A673 (cell line): ENCODE results near the gene SACM1L. TPM values are rescaled to one million over a fixed set of nuclear protein-coding genes. Genes with fewer than 3 reads are reported as not detected.

Source experiments
- BruUV-seq: library from RNA; stranded (reverse); fragments of 400-500 nt; replicated peaks from 2 replicates; lab custom pipeline; 2021; lab: Mats Ljungman, UMichigan
- CTCF ChIA-PET: fragments of 300-600 bp; sonication (Branson Sonifier 250); formaldehyde crosslinking; loops from one replicate; lab custom pipeline; 2022; ENCODE audit warnings: antibody characterized with exemption; lab: Charles Lee
- POLR2A ChIA-PET: fragments of 300-600 bp; sonication (Branson Sonifier 250); formaldehyde crosslinking; loops from one replicate; lab custom pipeline; 2022; ENCODE audit warnings: antibody characterized with exemption; ENCODE audit not compliant: low non-redundant PET; lab: Charles Lee
- DNase-seq: peaks from one replicate; pipeline ENCODE4 v3.0.0-alpha.2; 2015; ENCODE audit warnings: low spot score
- H3K27ac ChIP-seq: fragments of 200-600 bp; sonication (generic); 2 replicates; pipeline ENCODE4 v1.5.1; 2016; ENCODE audit warnings: mixed run types, low read depth, mild to moderate bottlenecking, mixed read lengths, antibody characterized with exemption, low read length; ENCODE audit not compliant: poor library complexity, severe bottlenecking
- H3K27me3 ChIP-seq: fragments of 200-600 bp; sonication (generic); replicated peaks from 2 replicates; pipeline ENCODE4 v1.6.1; 2017; ENCODE audit warnings: mixed run types, low read depth, mild to moderate bottlenecking, mixed read lengths, antibody characterized with exemption, low read length; ENCODE audit not compliant: insufficient read depth, poor library complexity
- H3K36me3 ChIP-seq: fragments of 200-600 bp; sonication (generic); 2 replicates; pipeline ENCODE4 v1.6.1; 2016; ENCODE audit warnings: mixed run types, mild to moderate bottlenecking, mixed read lengths, antibody characterized with exemption, low read length; ENCODE audit not compliant: insufficient read depth, poor library complexity, severe bottlenecking
- H3K4me1 ChIP-seq: fragments of 200-600 bp; sonication (generic); 2 replicates; pipeline ENCODE4 v1.6.1; 2017; ENCODE audit warnings: mixed run types, mild to moderate bottlenecking, mixed read lengths, antibody characterized with exemption, low read length; ENCODE audit not compliant: insufficient read depth, poor library complexity, severe bottlenecking
- H3K4me3 ChIP-seq: fragments of 200-600 bp; sonication (generic); 2 replicates; pipeline ENCODE4 v1.5.1; 2016; ENCODE audit warnings: low read depth, mixed run types, mild to moderate bottlenecking, mixed read lengths, low read length; ENCODE audit not compliant: poor library complexity, severe bottlenecking
- H3K9me3 ChIP-seq: fragments of 200-600 bp; sonication (generic); 2 replicates; pipeline ENCODE4 v1.6.1; 2016; ENCODE audit warnings: mixed run types, low read depth, mild to moderate bottlenecking, mixed read lengths, antibody characterized with exemption, low read length; ENCODE audit not compliant: poor library complexity, severe bottlenecking
- CTCF ChIP-seq: fragments of 300-800, 200-600 bp; sonication (generic); conservative IDR thresholded peaks from 2 replicates; pipeline ENCODE4 v1.5.1; 2017; ENCODE audit warnings: low read depth, mild to moderate bottlenecking, antibody characterized with exemption, low read length, moderate library complexity, mixed read lengths
- EZH2 ChIP-seq: fragments of 200-600 bp; sonication (generic); IDR thresholded peaks from 2 replicates; pipeline ENCODE4 v1.6.1; 2017; ENCODE audit warnings: borderline replicate concordance, low read depth, mild to moderate bottlenecking, mixed read lengths, antibody characterized with exemption, low read length; ENCODE audit not compliant: poor library complexity, severe bottlenecking
- intact Hi-C: fragments of 100-400 bp; cut with micrococcal nuclease; formaldehyde crosslinking; loops from one replicate; pipeline ENCODE4 v1.10.0; 2022; ENCODE audit not compliant: unreplicated experiment
- total RNA-seq: library from RNA; stranded (reverse); gene quantifications from 2 replicates; pipeline ENCODE4 v1.2.3, GENCODE V29; 2021

The SACM1L gene
- total RNA-seq, 1 experiment from 2014 or later = 32.8 TPM

GRCh38 chr3:45774581-45775521 is 85.7 kb downstream of the SACM1L start:
- Histone ChIP-seq H3K4me3 (no peak overlapping the region), H3K36me3 (no peaks in the 10 kb centered on the region), H3K27me3 (no peaks in the 10 kb centered on the region), H3K9me3 (no peaks in the 10 kb centered on the region), H3K4me1 (no peaks in the 10 kb centered on the region), H3K27ac (no peak overlapping the region)
- CTCF ChIA-PET = interaction anchor here (0.7 kb wide), 1 partner anchor 14 kb away, joined by 4 read pairs; no protein-coding TSS in a partner anchor
- DNase-seq = no peak
- intact Hi-C loops = no loop called here
- no TSS peak for BruUV-seq
- POLR2A ChIA-PET = no interaction called here
- TF ChIP-seq CTCF (no peak), EZH2 (no peak)

GRCh38 chr3:45775571-45776300 is 86.5 kb downstream of the SACM1L start:
- CTCF ChIA-PET = interaction anchor here (0.7 kb wide), 1 partner anchor 14 kb away, joined by 4 read pairs; no protein-coding TSS in a partner anchor
- H3K4me1 ChIP-seq = no peaks in the 10 kb centered on the region
- intact Hi-C loops = no loop called here
- H3K27ac ChIP-seq = no peak overlapping the region
- BruUV-seq = no TSS peak
- POLR2A ChIA-PET = no interaction called here
- no peaks in the 10 kb centered on the region for H3K36me3 ChIP-seq
- DNase-seq = no peak
- H3K9me3 ChIP-seq = no peaks in the 10 kb centered on the region
- H3K4me3 ChIP-seq = no peak overlapping the region
- no peaks in the 10 kb centered on the region for H3K27me3 ChIP-seq
- TF ChIP-seq CTCF = no peak
- TF ChIP-seq EZH2 = no peak

- no peak overlapping the region for H3K4me3 ChIP-seq
- no peaks in the 10 kb centered on the region for H3K27me3 ChIP-seq
- no peaks in the 10 kb centered on the region for H3K9me3 ChIP-seq
- CTCF ChIA-PET = no interaction called here
- BruUV-seq = no TSS peak
- no peaks in the 10 kb centered on the region for H3K4me1 ChIP-seq
- H3K36me3 ChIP-seq = no peaks in the 10 kb centered on the region
- intact Hi-C loops = no loop called here
- DNase-seq = no peak
- H3K27ac ChIP-seq = no peak overlapping the region
- POLR2A ChIA-PET = no interaction called here
- TF ChIP-seq CTCF (no peak), EZH2 (no peak)
Observed at GRCh38 chr3:45776301-45776595, 87.1 kb downstream of the SACM1L start.
